Panc1 (cell line): ENCODE measurements around the gene ZFAND2A.

ENCODE experiments used
- POLR2AphosphoS5 ChIP-seq: IDR thresholded peaks from 2 replicates; pipeline ENCODE4 v1.6.1; 2012; ENCODE audit warnings: mild to moderate bottlenecking, low read depth, low read length, moderate library complexity
- SIN3A ChIP-seq: IDR thresholded peaks from 2 replicates; pipeline ENCODE4 v1.6.1; 2012; ENCODE audit warnings: low read depth, mild to moderate bottlenecking, low read length, moderate library complexity, borderline replicate concordance; ENCODE audit not compliant: insufficient read depth
- TCF7L2 ChIP-seq: IDR thresholded peaks from 2 replicates; pipeline ENCODE4 v1.6.1; 2011; ENCODE audit warnings: mild to moderate bottlenecking, low read depth, low read length, inconsistent platforms
- TF ChIP-seq, protein P1 (sequence below): fragments of 450-650 bp; IDR thresholded peaks from 2 replicates; pipeline ENCODE4 v1.5.1; 2017; ENCODE audit warnings: mild to moderate bottlenecking

DNA sequence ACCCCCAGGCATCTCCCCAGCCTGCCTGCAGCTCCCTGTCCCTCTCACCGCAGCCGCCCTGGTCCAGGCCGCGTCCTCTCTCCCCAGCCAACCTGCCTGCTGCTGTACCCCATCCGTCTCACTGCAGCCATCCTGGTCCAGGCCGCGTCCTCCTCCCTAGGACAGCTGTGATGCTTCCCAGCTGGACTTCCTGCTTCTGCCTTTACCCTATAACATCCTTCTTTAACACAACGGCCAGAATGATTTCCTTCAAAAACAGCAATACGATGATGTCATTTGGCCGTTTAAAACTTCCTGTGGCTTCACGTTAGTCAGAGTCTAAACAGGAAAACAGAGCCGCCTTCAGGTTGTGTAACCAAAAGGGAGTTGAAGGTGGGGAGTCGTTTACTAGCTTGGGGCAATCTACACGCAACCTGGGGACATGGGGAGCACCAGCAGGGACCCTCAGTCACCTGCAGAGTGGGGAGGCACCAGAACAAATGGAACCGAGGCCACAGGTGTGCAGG, 32.2 kb upstream of the ZFAND2A start:
- TF ChIP-seq POLR2AphosphoS5 (no peak), TCF7L2 (no peak), SIN3A (no peak)
- TF ChIP-seq, protein P1, sequence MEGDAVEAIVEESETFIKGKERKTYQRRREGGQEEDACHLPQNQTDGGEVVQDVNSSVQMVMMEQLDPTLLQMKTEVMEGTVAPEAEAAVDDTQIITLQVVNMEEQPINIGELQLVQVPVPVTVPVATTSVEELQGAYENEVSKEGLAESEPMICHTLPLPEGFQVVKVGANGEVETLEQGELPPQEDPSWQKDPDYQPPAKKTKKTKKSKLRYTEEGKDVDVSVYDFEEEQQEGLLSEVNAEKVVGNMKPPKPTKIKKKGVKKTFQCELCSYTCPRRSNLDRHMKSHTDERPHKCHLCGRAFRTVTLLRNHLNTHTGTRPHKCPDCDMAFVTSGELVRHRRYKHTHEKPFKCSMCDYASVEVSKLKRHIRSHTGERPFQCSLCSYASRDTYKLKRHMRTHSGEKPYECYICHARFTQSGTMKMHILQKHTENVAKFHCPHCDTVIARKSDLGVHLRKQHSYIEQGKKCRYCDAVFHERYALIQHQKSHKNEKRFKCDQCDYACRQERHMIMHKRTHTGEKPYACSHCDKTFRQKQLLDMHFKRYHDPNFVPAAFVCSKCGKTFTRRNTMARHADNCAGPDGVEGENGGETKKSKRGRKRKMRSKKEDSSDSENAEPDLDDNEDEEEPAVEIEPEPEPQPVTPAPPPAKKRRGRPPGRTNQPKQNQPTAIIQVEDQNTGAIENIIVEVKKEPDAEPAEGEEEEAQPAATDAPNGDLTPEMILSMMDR: no peak
